GM12878 (cell line): ENCODE data around the gene NUDT9. TPM values are rescaled to one million over a fixed set of nuclear protein-coding genes. Genes with fewer than 3 reads are reported as not detected.

Experiments used
- ATAC-seq: fragments of 200-7000 bp; cut with Tn5 transposase; 3 replicates; pipeline ENCODE4 v1.9.1; 2020; ENCODE audit warnings: mild to moderate bottlenecking, moderate library complexity
- BruUV-seq: library from RNA; stranded (reverse); fragments of 400-500 nt; replicated peaks from 2 replicates; lab custom pipeline; 2021; lab: Mats Ljungman, UMichigan
- CTCF ChIA-PET: fragments of 300-600 bp; sonication (Branson Sonifier 250); formaldehyde crosslinking; extraction: SDS; loops from one replicate; lab custom pipeline; 2021; ENCODE audit warnings: inconsistent platforms; lab: Yijun Ruan, JAX
- POLR2A ChIA-PET: fragments of 350-600 bp; formaldehyde crosslinking; extraction: SDS; loops from one replicate; lab custom pipeline; 2021; ENCODE audit warnings: inconsistent platforms; lab: Charles Lee
- RAD21 ChIA-PET: fragments of 300-600 bp; sonication (Branson Sonifier 250); formaldehyde crosslinking; loops from one replicate; lab custom pipeline; 2023; ENCODE audit warnings: antibody characterized with exemption; ENCODE audit not compliant: unreplicated experiment; lab: Charles Lee
- SMC1A ChIA-PET: fragments of 300-600 bp; sonication (Branson Sonifier 250); formaldehyde crosslinking; loops from one replicate; lab custom pipeline; 2023; ENCODE audit not compliant: unreplicated experiment, uncharacterized antibody; lab: Charles Lee
- DNase-seq: peaks from one replicate; pipeline ENCODE4 v3.0.0-alpha.2; 2011; ENCODE audit warnings: low read depth, low spot score
- FAIRE-seq: peaks from 3 replicates; lab custom pipeline; 2011; peaks lifted over from hg19 to GRCh38; lab: Jason Lieb, UNC
- H2AFZ ChIP-seq: 2 replicates; pipeline ENCODE4 v1.6.0; 2011; ENCODE audit warnings: low read depth, low read length, control low read depth; ENCODE audit not compliant: control insufficient read depth
- H3K27ac ChIP-seq: 2 replicates; pipeline ENCODE4 v1.5.1; 2011; ENCODE audit warnings: control low read depth; ENCODE audit not compliant: control insufficient read depth, insufficient read depth
- H3K27me3 ChIP-seq, 2 experiments: replicated peaks in 1 of 2; 2 replicates each; pipeline versions ENCODE4 v1.6.0 to v1.6.1; 2011; ENCODE audit warnings: low read length in 1 of 2; ENCODE audit not compliant: control insufficient read depth in 2 of 2, insufficient read depth in 2 of 2
- H3K36me3 ChIP-seq, 2 experiments: 2 replicates each; pipeline ENCODE4 v1.5.1; 2011; ENCODE audit warnings: low read length in 1 of 2; ENCODE audit not compliant: control insufficient read depth in 2 of 2, insufficient read depth in 2 of 2
- H3K4me1 ChIP-seq: 2 replicates; pipeline ENCODE4 v1.6.1; 2011; ENCODE audit warnings: mild to moderate bottlenecking, low read length, moderate library complexity, mixed read lengths; ENCODE audit not compliant: control insufficient read depth, insufficient read depth
- H3K4me2 ChIP-seq: 2 replicates; pipeline ENCODE4 v1.6.0; 2011; ENCODE audit warnings: control low read depth; ENCODE audit not compliant: control insufficient read depth, insufficient read depth
- H3K4me3 ChIP-seq: fragments of 200-600 bp; sonication (generic); 2 replicates; pipeline ENCODE4 v1.5.1; 2016
- H3K79me2 ChIP-seq: 2 replicates; pipeline ENCODE4 v1.6.0; 2011; ENCODE audit warnings: low read length; ENCODE audit not compliant: control insufficient read depth, insufficient read depth
- H3K9ac ChIP-seq: 2 replicates; pipeline ENCODE4 v1.8.0; 2011; ENCODE audit warnings: low read length, control low read depth, mixed read lengths; ENCODE audit not compliant: control insufficient read depth, insufficient read depth
- H3K9me3 ChIP-seq: replicated peaks from 3 replicates; pipeline ENCODE4 v1.5.1; 2011; ENCODE audit warnings: mild to moderate bottlenecking, low read length; ENCODE audit not compliant: control insufficient read depth, insufficient read depth
- H4K20me1 ChIP-seq: 2 replicates; pipeline ENCODE4 v1.6.0; 2011; ENCODE audit not compliant: control insufficient read depth, insufficient read depth
- EED ChIP-seq: sonication (generic); IDR thresholded peaks from 2 replicates; pipeline ENCODE4 v1.6.1; 2016; ENCODE audit warnings: antibody characterized with exemption, low read depth
- JUNB ChIP-seq: IDR thresholded peaks from 2 replicates; pipeline ENCODE4 v1.6.1; 2016; ENCODE audit warnings: antibody characterized with exemption, mild to moderate bottlenecking
- RAD21 ChIP-seq: IDR thresholded peaks from 2 replicates; pipeline ENCODE4 v1.6.1; 2011; ENCODE audit warnings: mild to moderate bottlenecking, low read depth, low read length, moderate library complexity; ENCODE audit not compliant: insufficient read depth
- SMC3 ChIP-seq: IDR thresholded peaks from 2 replicates; pipeline ENCODE4 v1.6.1; 2011; ENCODE audit warnings: low read length, improper control_type of control experiment, borderline replicate concordance
- SREBF2 ChIP-seq: IDR thresholded peaks from 2 replicates; pipeline ENCODE4 v1.6.1; 2012; ENCODE audit warnings: mild to moderate bottlenecking, low read length
- WGBS: methylation state at CpG from one replicate; pipeline ENCODE4 v1.1.6; 2016; ENCODE audit warnings: low lambda C conversion rate; ENCODE audit not compliant: insufficient replicate concordance, insufficient coverage; ENCODE audit errors: missing lambda C conversion rate; 5-methylcytosine and 5-hydroxymethylcytosine counted together
- in situ Hi-C: fragments of 300-500 bp; cut with MboI; formaldehyde crosslinking; loops from 9 replicates; pipeline ENCODE4 v1.14.3; 2018; ENCODE audit warnings: mixed read lengths
- intact Hi-C: fragments of 100-400 bp; cut with micrococcal nuclease; formaldehyde crosslinking; loops from one replicate; pipeline ENCODE4 v1.14.2; 2022; ENCODE audit not compliant: unreplicated experiment
- polyA plus RNA-seq, 11 experiments: library from polyadenylated mRNA; depleted of rRNA in 4 of 11; unstranded in 6 of 11; stranded (reverse) in 5 of 11; fragments of >200 nt; fragmentation: Nextera tagmentation in 4 of 11; fragmentation: Illumina TruSeq in 1 of 11; extraction: Ambion mirVana in 4 of 11; extraction: Trizol in 1 of 11; gene quantifications; 1 replicate in 1 of 11; 2 replicates in 10 of 11; pipeline versions ENCODE4 v1.2.1 to v1.2.3, GENCODE V29; 2011 to 2016; ENCODE audit warnings: inconsistent platforms in 2 of 11, missing spikeins in 2 of 11, low read depth in 1 of 11
- total RNA-seq, 4 experiments: library from RNA; depleted of rRNA in 3 of 4; stranded (reverse); fragments of >200 nt in 3 of 4; fragmentation: Illumina TruSeq in 1 of 4; extraction: Trizol in 1 of 4; gene quantifications; 2 replicates each; pipeline versions ENCODE4 v1.2.1 to v1.2.3, GENCODE V29; 2013 to 2021
- TF ChIP-seq, protein P1 (sequence below), 3 experiments: IDR thresholded peaks in 2 of 3; conservative IDR thresholded peaks in 1 of 3; 2 replicates each; pipeline ENCODE4 v1.5.1; 2011; ENCODE audit warnings: low read depth in 3 of 3, low read length in 3 of 3, mild to moderate bottlenecking in 3 of 3, control low read depth in 2 of 3, moderate library complexity in 2 of 3, inconsistent platforms in 1 of 3, mixed read lengths in 1 of 3; ENCODE audit not compliant: control insufficient read depth in 2 of 3, insufficient read depth in 1 of 3; ENCODE audit errors: extremely low read depth in 1 of 3

The NUDT9 gene
- total and polyA plus RNA-seq, 10 of the 15 experiments (the other 5 are each of a cell fraction or from before 2014, with no cell fraction given), result 8.4 to 28.3 (median 14.6) TPM

DNA sequence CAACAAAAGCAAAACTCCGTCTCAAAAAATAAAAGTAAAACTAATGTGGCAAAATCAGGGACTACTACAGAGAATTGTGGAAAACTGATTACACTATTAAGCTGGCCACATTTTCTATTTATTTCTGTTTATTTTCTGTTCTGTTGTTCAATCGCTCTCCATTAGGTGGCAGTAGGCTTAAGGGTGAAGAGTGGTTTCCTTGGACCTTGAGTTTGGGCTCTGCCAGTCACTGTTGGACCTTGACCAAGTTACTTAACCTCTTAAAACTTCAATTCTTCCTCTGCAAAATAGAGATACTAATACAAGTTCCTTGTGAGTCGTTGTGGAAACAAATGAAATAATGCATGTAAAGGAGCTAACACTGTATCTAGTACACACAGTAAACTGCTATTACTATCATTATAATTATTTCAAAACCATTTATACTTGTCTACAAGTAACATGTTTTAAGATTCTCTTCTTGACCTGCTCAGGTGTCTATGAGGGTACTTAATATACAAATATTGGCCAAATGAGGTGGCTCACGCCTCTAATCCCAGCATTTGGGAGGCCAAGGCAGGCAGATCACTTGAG lies 46.6 kb upstream of the NUDT9 start:
- Histone ChIP-seq H3K4me1 (no peaks in the 10 kb centered on the region), H2AFZ (no peak overlapping the region), H4K20me1 (no peaks in the 10 kb centered on the region), H3K27me3 (no peaks in the 10 kb centered on the region), H3K79me2 (no peaks in the 10 kb centered on the region), H3K4me3 (no peak overlapping the region), H3K9ac (no peak overlapping the region), H3K4me2 (no peak overlapping the region), H3K9me3 (no peaks in the 10 kb centered on the region), H3K36me3 (peaks cover 1 to 8% of the 10 kb centered on the region in 2 experiments; a peak in 2 of 4 replicates), H3K27ac (no peak overlapping the region)
- DNase-seq (no peak), FAIRE-seq (peak; percentile 83), ATAC-seq (peak; percentile 81)
- CTCF ChIA-PET, result interaction anchor here (0.6 to 8.4 kb wide), 30 partner anchors 9 to 1015 kb away, joined by 3 to 201 read pairs (median 5); partner anchors contain the start of genes HSD17B11 and NUDT9
- RAD21 ChIA-PET, result interaction anchor here (0.6 to 4.4 kb wide), 10 partner anchors 11 to 101 kb away, joined by 3 to 80 read pairs (median 4); partner anchors contain the start of gene HSD17B11
- BruUV-seq, result no TSS peak
- intact Hi-C loops (loop anchor here (1.0 to 2.0 kb wide), 2 partner anchors 51 to 89 kb away; no protein-coding TSS in a partner anchor), in situ Hi-C loops (loop anchor here (5.0 kb wide), 1 partner anchor 86 kb away; no protein-coding TSS in a partner anchor)
- TF ChIP-seq EED (no peak), RAD21 (peak; percentile 86), SMC3 (peak; percentile 78; the same call in 1 of the 2 replicates), SREBF2 (no peak), JUNB (no peak)
- TF ChIP-seq, protein P1, sequence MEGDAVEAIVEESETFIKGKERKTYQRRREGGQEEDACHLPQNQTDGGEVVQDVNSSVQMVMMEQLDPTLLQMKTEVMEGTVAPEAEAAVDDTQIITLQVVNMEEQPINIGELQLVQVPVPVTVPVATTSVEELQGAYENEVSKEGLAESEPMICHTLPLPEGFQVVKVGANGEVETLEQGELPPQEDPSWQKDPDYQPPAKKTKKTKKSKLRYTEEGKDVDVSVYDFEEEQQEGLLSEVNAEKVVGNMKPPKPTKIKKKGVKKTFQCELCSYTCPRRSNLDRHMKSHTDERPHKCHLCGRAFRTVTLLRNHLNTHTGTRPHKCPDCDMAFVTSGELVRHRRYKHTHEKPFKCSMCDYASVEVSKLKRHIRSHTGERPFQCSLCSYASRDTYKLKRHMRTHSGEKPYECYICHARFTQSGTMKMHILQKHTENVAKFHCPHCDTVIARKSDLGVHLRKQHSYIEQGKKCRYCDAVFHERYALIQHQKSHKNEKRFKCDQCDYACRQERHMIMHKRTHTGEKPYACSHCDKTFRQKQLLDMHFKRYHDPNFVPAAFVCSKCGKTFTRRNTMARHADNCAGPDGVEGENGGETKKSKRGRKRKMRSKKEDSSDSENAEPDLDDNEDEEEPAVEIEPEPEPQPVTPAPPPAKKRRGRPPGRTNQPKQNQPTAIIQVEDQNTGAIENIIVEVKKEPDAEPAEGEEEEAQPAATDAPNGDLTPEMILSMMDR (IDR thresholded peaks at IDR 0.05 in 2 of 3, conservative IDR thresholded peaks at IDR 0.05 in 1 of 3; ENCODE audit: control insufficient read depth in 2 of 3, extremely low read depth in 1 of 3, insufficient read depth in 1 of 3, low read depth in 3 of 3, low read length in 3 of 3), result peak; percentile 64 to 76 (median 65)
- SMC1A ChIA-PET, result interaction anchor here (0.6 to 7.2 kb wide), 17 partner anchors 10 to 224 kb away, joined by 3 to 110 read pairs (median 5); partner anchors contain the start of genes HSD17B11 and NUDT9
- POLR2A ChIA-PET, result no interaction called here
- 51% methylated on average over 4 of the region's 4 CpGs for WGBS
